Activated CD8-positive, alpha-beta T cell treated with anti-CD3 and anti-CD28 coated beads for 36 hours (primary cell): ENCODE measurements around the gene B3GAT1. TPM values are rescaled to one million over a fixed set of nuclear protein-coding genes. Genes with fewer than 3 reads are reported as not detected.
"Not testable (repeated sequence)": the region's sequence is repeated elsewhere in the genome, so short reads cannot be mapped to it uniquely, and the experiment has no call there.

Source experiments
- ATAC-seq: fragments of 200-7000 bp; cut with Tn5 transposase; one replicate; pipeline ENCODE4 v1.10.0; 2021; ENCODE audit warnings: mild to moderate bottlenecking, moderate library complexity
- CTCF ChIA-PET: fragments of 350-600 bp; sonication (Branson Sonifier 250); formaldehyde crosslinking; loops from one replicate; lab custom pipeline; 2021; ENCODE audit warnings: antibody characterized with exemption; lab: Charles Lee
- POLR2A ChIA-PET: fragments of 350-600 bp; sonication (Branson Sonifier 250); formaldehyde crosslinking; loops from one replicate; lab custom pipeline; 2021; ENCODE audit warnings: antibody characterized with exemption; lab: Charles Lee
- DNase-seq: peaks from one replicate; pipeline ENCODE4 v3.0.0-alpha.2; 2020
- H3K27ac Mint-ChIP-seq: one replicate; pipeline ENCODE4 v1.8.0; 2021; ENCODE audit warnings: mild to moderate bottlenecking, mixed read lengths
- H3K27me3 Mint-ChIP-seq: one replicate; pipeline ENCODE4 v1.8.0; 2021; ENCODE audit warnings: mixed read lengths
- H3K36me3 Mint-ChIP-seq: one replicate; pipeline ENCODE4 v1.8.0; 2021; ENCODE audit warnings: low read depth, mixed read lengths
- H3K4me1 Mint-ChIP-seq: one replicate; pipeline ENCODE4 v1.8.0; 2021; ENCODE audit warnings: low read depth, mixed read lengths
- H3K4me3 Mint-ChIP-seq: one replicate; pipeline ENCODE4 v1.8.0; 2021; ENCODE audit warnings: mild to moderate bottlenecking, moderate library complexity, mixed read lengths
- H3K9me3 Mint-ChIP-seq: one replicate; pipeline ENCODE4 v1.8.0; 2021; ENCODE audit warnings: mixed read lengths
- intact Hi-C: fragments of 100-400 bp; cut with micrococcal nuclease; formaldehyde crosslinking; loops from one replicate; pipeline ENCODE4 v1.10.0; 2022
- total RNA-seq, 2 experiments: library from RNA; stranded (reverse); gene quantifications; one replicate each; pipeline ENCODE4 v1.2.3, GENCODE V29; 2021
- TF ChIP-seq, protein P1 (sequence below): fragments of 200-600 bp; IDR thresholded peaks from one replicate; pipeline ENCODE4 v1.8.0; 2022; ENCODE audit warnings: antibody characterized with exemption, mild to moderate bottlenecking

Gene B3GAT1
- total RNA-seq, 2 experiments from 2014 or later: 0.07 TPM; not detected in 1

DNA sequence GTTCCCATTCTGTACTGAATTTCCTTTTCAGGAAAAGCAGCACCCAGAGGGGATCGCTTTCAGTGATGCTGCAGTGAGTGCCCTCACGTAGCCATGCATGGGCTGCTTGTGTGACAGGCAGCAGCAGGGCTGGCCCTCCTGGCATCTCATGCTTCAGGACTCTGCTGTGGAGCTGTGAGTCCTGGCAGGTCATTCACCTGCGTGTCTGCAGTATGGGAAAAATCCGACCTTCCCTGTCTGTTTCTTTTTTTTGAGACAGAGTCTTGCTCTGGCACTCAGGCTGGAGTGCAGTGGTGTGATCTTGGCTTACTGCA, 66.8 kb downstream of the B3GAT1 start:
- Mint-ChIP-seq H3K36me3 (no peaks in the 10 kb centered on the region), H3K27ac (no peak overlapping the region), H3K9me3 (no peaks in the 10 kb centered on the region), H3K4me3 (no peak overlapping the region), H3K27me3 (no peaks in the 10 kb centered on the region), H3K4me1 (peaks cover 10% of the 10 kb centered on the region)
- ATAC-seq: no peak
- TF ChIP-seq, protein P1, sequence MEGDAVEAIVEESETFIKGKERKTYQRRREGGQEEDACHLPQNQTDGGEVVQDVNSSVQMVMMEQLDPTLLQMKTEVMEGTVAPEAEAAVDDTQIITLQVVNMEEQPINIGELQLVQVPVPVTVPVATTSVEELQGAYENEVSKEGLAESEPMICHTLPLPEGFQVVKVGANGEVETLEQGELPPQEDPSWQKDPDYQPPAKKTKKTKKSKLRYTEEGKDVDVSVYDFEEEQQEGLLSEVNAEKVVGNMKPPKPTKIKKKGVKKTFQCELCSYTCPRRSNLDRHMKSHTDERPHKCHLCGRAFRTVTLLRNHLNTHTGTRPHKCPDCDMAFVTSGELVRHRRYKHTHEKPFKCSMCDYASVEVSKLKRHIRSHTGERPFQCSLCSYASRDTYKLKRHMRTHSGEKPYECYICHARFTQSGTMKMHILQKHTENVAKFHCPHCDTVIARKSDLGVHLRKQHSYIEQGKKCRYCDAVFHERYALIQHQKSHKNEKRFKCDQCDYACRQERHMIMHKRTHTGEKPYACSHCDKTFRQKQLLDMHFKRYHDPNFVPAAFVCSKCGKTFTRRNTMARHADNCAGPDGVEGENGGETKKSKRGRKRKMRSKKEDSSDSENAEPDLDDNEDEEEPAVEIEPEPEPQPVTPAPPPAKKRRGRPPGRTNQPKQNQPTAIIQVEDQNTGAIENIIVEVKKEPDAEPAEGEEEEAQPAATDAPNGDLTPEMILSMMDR: no peak
- intact Hi-C loops: no loop called here
- no peak for DNase-seq
- ChIA-PET POLR2A (no interaction called here), CTCF (interaction anchor here (1.1 kb wide), 1 partner anchor 15 kb away, joined by 3 read pairs; no protein-coding TSS in a partner anchor)

DNA sequence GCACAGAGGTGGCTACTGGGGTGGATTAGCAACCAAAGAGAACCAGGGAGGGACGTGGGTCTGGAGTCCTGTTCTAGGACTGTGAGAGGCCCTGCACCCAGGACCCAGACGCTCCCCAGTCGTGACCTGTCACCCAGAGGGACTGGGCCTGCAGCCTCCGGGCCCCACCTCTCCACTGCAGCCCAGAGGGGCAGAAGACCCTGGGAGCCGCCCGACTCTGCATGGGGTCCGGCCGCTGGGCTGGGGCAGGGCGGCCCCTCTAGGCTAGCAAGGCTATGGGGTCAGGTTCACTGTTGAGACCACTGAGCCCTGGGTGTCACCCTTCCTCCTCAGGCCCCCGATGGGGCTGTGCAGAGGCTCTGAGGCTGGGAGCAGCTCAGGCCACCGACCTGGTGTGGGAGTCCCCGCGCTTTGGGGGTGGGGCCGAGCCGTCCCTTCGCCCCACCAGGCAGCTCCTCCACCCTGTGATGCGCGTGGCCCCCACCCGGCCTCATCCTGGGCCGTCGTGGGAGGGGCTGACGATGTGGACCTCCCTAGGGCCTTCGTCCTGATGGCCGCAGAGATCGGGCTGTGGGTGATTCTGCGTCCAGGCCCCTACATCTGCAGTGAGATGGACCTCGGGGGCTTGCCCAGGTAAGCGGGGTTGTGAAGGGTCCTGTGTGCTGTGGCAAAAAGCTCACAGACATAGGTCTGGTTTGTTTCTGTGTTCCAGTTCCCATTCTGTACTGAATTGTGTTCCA, 67.4 kb downstream of the B3GAT1 start:
- H3K4me1 Mint-ChIP-seq, CTCF ChIA-PET, DNase-seq, H3K27ac Mint-ChIP-seq, POLR2A ChIA-PET, H3K36me3 Mint-ChIP-seq, ATAC-seq, H3K9me3 Mint-ChIP-seq, H3K27me3 Mint-ChIP-seq, H3K4me3 Mint-ChIP-seq, intact Hi-C loops: not testable (repeated sequence)

GRCh38 chr11:134343646-134344045, 68.4 kb downstream of the B3GAT1 start:
- no peaks in the 10 kb centered on the region for H3K4me1 Mint-ChIP-seq
- ChIA-PET POLR2A (no interaction called here), CTCF (no interaction called here)
- no peak for DNase-seq
- no peak overlapping the region for H3K27ac Mint-ChIP-seq
- no peaks in the 10 kb centered on the region for H3K9me3 Mint-ChIP-seq
- ATAC-seq: no peak
- intact Hi-C loops: no loop called here
- H3K27me3 Mint-ChIP-seq: no peaks in the 10 kb centered on the region
- TF ChIP-seq, protein P1: no peak
- no peak overlapping the region for H3K4me3 Mint-ChIP-seq
- no peaks in the 10 kb centered on the region for H3K36me3 Mint-ChIP-seq

DNA sequence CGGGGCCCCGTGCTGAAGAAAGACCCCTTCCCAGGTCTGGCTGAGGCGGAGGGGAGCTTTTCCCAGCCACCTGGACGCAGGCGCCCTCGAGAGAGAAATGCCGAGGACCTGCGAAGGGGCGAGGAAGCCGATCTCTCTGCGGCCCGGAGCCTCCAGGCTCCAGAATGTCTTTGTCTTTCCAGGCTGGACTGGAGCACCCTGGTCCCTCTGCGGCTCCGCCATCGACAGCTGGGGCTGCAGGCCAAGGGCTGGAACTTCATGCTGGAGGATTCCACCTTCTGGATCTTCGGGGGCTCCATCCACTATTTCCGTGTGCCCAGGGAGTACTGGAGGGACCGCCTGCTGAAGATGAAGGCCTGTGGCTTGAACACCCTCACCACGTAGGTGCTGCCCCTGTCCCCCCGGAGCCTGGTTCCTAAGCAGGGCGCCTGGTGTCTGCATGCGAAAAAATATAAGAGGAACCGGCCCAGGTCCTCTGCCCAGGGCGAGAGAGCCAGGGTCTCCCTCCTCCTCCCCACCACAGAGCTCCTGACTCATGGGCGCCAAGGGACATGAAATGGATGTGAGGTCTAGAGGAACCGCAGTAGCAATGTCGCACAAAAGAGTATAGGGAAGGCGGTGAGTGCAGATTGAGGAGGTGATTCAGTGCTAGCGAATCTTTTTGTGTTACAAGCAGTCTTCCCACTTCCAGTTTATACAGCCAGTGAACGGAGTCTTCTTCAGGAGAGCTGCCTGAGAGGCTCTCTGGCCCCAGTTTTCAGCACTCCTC, 69.3 kb downstream of the B3GAT1 start:
- no peak overlapping the region for H3K27ac Mint-ChIP-seq
- ATAC-seq (no peak), DNase-seq (no peak)
- TF ChIP-seq, protein P1: no peak
- no peaks in the 10 kb centered on the region for H3K27me3 Mint-ChIP-seq
- H3K4me1 Mint-ChIP-seq: no peaks in the 10 kb centered on the region
- ChIA-PET CTCF (no interaction called here), POLR2A (no interaction called here)
- H3K4me3 Mint-ChIP-seq: no peak overlapping the region
- no peaks in the 10 kb centered on the region for H3K36me3 Mint-ChIP-seq
- H3K9me3 Mint-ChIP-seq: no peaks in the 10 kb centered on the region
- intact Hi-C loops: no loop called here

- CTCF ChIA-PET: no interaction called here
Observed at GRCh38 chr11:134341805-134342571, 70.1 kb downstream of the B3GAT1 start.

More at GRCh38 chr11:134341805-134342571, 70.1 kb downstream of the B3GAT1 start:
- POLR2A ChIA-PET: no interaction called here
- no peaks in the 10 kb centered on the region for H3K27me3 Mint-ChIP-seq
- no peaks in the 10 kb centered on the region for H3K36me3 Mint-ChIP-seq
- no peak for DNase-seq
- intact Hi-C loops: no loop called here
- no peaks in the 10 kb centered on the region for H3K9me3 Mint-ChIP-seq
- H3K27ac Mint-ChIP-seq: no peak overlapping the region
- H3K4me3 Mint-ChIP-seq: no peak overlapping the region
- ATAC-seq: no peak
- TF ChIP-seq, protein P1: no peak
- no peaks in the 10 kb centered on the region for H3K4me1 Mint-ChIP-seq
